Measurements from ENCODE around the gene GATAD2B. TPM values are rescaled to one million over a fixed set of nuclear protein-coding genes. Genes with fewer than 3 reads are reported as not detected.

GATAD2B gene
- polyA plus RNA-seq, 6 donors from 2014 or later, result 4.0 to 7.0 (median 5.1) TPM

GRCh38 chr1:153959454-153959853 is 36.7 kb upstream of the GATAD2B start:
- H3K4me3 Mint-ChIP-seq, result peak overlapping the region in 6 of 8 donors; percentile 5 to 98 (median 40)
- ATAC-seq (ENCODE audit: low read depth in 2 of 2) (no peak), DNase-seq (no peak)
- H3K9me3 Mint-ChIP-seq, result no peaks in the 10 kb centered on the region
- no peaks in the 10 kb centered on the region for H3K27me3 Mint-ChIP-seq
- peaks cover 0 to under 1% of the 10 kb centered on the region in 2 donors for H3K36me3 Mint-ChIP-seq
- peaks cover 51 to 78% (median 70%) of the 10 kb centered on the region in 3 donors for H3K4me1 Mint-ChIP-seq
- H3K27ac Mint-ChIP-seq, result peak overlapping the region in 3 of 6 donors; percentile 57 to 99 (median 94)

GRCh38 chr1:153958961-153959260 is 36.1 kb upstream of the GATAD2B start:
- Mint-ChIP-seq H3K27ac (peak overlapping the region in 5 of 6 donors; percentile 93 to 99 (median 97)), H3K36me3 (peaks cover 0 to 6% of the 10 kb centered on the region in 2 donors), H3K9me3 (no peaks in the 10 kb centered on the region), H3K4me1 (peaks cover 56 to 78% (median 70%) of the 10 kb centered on the region in 3 donors), H3K27me3 (no peaks in the 10 kb centered on the region), H3K4me3 (peak overlapping the region; percentile 85 to 100 (median 99))
- ATAC-seq (ENCODE audit: low read depth in 2 of 2) (no peak), DNase-seq (no peak)

GRCh38 chr1:153958111-153958960 is 35.6 kb upstream of the GATAD2B start, which contains the start of gene CRTC2:
Gene CRTC2, minus strand, starts transcription at chr1:153958612. Its CDS starts 115 bp downstream, at chr1:153958497.
- Mint-ChIP-seq H3K36me3 (peaks cover 0 to 7% of the 10 kb centered on the region in 2 donors), H3K27me3 (no peaks in the 10 kb centered on the region), H3K4me3 (peak within 1 kb of the TSS; percentile 85 to 100 (median 99)), H3K9me3 (no peaks in the 10 kb centered on the region), H3K27ac (peak within 1 kb of the TSS; percentile 93 to 99 (median 98)), H3K4me1 (peaks cover 53 to 77% (median 69%) of the 10 kb centered on the region in 3 donors)
- ATAC-seq (ENCODE audit: low read depth in 2 of 2), result peak; percentile 86 to 87
- peak; percentile 98 for DNase-seq

- Mint-ChIP-seq H3K4me1 (peaks cover 52 to 76% (median 68%) of the 10 kb centered on the region in 3 donors), H3K4me3 (peak overlapping the region; percentile 85 to 100 (median 99)), H3K36me3 (peaks cover 0 to 7% of the 10 kb centered on the region in 2 donors), H3K27me3 (no peaks in the 10 kb centered on the region), H3K9me3 (no peaks in the 10 kb centered on the region), H3K27ac (peak overlapping the region; percentile 93 to 99 (median 98))
- ATAC-seq (ENCODE audit: low read depth in 2 of 2) (peak; percentile 39 to 44), DNase-seq (peak; percentile 69)
Measured at GRCh38 chr1:153957744-153958110, 35.0 kb upstream of the GATAD2B start.

GRCh38 chr1:153956997-153957715 is 34.4 kb upstream of the GATAD2B start:
- peaks cover 0 to 11% of the 10 kb centered on the region in 2 donors for H3K36me3 Mint-ChIP-seq
- DNase-seq, result no peak
- peaks cover 50 to 70% (median 67%) of the 10 kb centered on the region in 3 donors for H3K4me1 Mint-ChIP-seq
- no peaks in the 10 kb centered on the region for H3K27me3 Mint-ChIP-seq
- peak overlapping the region; percentile 85 to 100 (median 99) for H3K4me3 Mint-ChIP-seq
- H3K27ac Mint-ChIP-seq, result peak overlapping the region; percentile 93 to 99 (median 98)
- ATAC-seq (ENCODE audit: low read depth in 2 of 2), result no peak
- no peaks in the 10 kb centered on the region for H3K9me3 Mint-ChIP-seq

GRCh38 chr1:153954826-153955225 is 32.1 kb upstream of the GATAD2B start:
- peaks cover 6 to 32% of the 10 kb centered on the region in 2 donors for H3K36me3 Mint-ChIP-seq
- no peak for ATAC-seq (ENCODE audit: low read depth in 2 of 2)
- peak overlapping the region in 2 of 8 donors; percentile 74 to 76 for H3K4me3 Mint-ChIP-seq
- H3K9me3 Mint-ChIP-seq, result no peaks in the 10 kb centered on the region
- no peak for DNase-seq
- H3K4me1 Mint-ChIP-seq, result peaks cover 57 to 73% (median 71%) of the 10 kb centered on the region in 3 donors
- no peaks in the 10 kb centered on the region for H3K27me3 Mint-ChIP-seq
- H3K27ac Mint-ChIP-seq, result peak overlapping the region in 1 of 6 donors; percentile 82

GRCh38 chr1:153953859-153954365 is 31.1 kb upstream of the GATAD2B start:
- Mint-ChIP-seq H3K36me3 (peaks cover 6 to 33% of the 10 kb centered on the region in 2 donors), H3K4me1 (peaks cover 60 to 71% (median 65%) of the 10 kb centered on the region in 3 donors), H3K4me3 (peak overlapping the region in 2 of 8 donors; percentile 24 to 76), H3K27me3 (no peaks in the 10 kb centered on the region), H3K27ac (peak overlapping the region in 4 of 6 donors; percentile 28 to 82 (median 64)), H3K9me3 (no peaks in the 10 kb centered on the region)
- ATAC-seq (ENCODE audit: low read depth in 2 of 2) (no peak), DNase-seq (no peak)

GRCh38 chr1:153951801-153952200 is 29.0 kb upstream of the GATAD2B start:
- no peaks in the 10 kb centered on the region for H3K27me3 Mint-ChIP-seq
- no peak for DNase-seq
- H3K36me3 Mint-ChIP-seq, result peaks cover 6 to 33% of the 10 kb centered on the region in 2 donors
- ATAC-seq (ENCODE audit: low read depth in 2 of 2), result no peak
- H3K9me3 Mint-ChIP-seq, result no peaks in the 10 kb centered on the region
- peaks cover 57 to 67% (median 63%) of the 10 kb centered on the region in 3 donors for H3K4me1 Mint-ChIP-seq
- H3K27ac Mint-ChIP-seq, result peak overlapping the region in 4 of 6 donors; percentile 22 to 86 (median 46)
- no peak overlapping the region for H3K4me3 Mint-ChIP-seq

GRCh38 chr1:153951183-153951582 is 28.4 kb upstream of the GATAD2B start:
- Mint-ChIP-seq H3K36me3 (peaks cover 6 to 33% of the 10 kb centered on the region in 2 donors), H3K4me1 (peaks cover 53 to 64% (median 59%) of the 10 kb centered on the region in 3 donors), H3K4me3 (no peak overlapping the region), H3K9me3 (no peaks in the 10 kb centered on the region), H3K27me3 (no peaks in the 10 kb centered on the region), H3K27ac (peak overlapping the region in 2 of 6 donors; percentile 70 to 82)
- no peak for DNase-seq
- no peak for ATAC-seq (ENCODE audit: low read depth in 2 of 2)

GRCh38 chr1:153946622-153947241 is 24.0 kb upstream of the GATAD2B start, which contains the start of gene DENND4B:
Gene DENND4B, minus strand, starts transcription at chr1:153946718. Its CDS starts 2,344 bp downstream, at chr1:153944374.
- DNase-seq, result peak; percentile 82
- Mint-ChIP-seq H3K4me1 (peaks cover 56 to 68% (median 64%) of the 10 kb centered on the region in 3 donors), H3K9me3 (peaks cover 0 to 2% (median 0%) of the 10 kb centered on the region in 7 donors), H3K27me3 (peaks cover 0 to 4% (median 0%) of the 10 kb centered on the region in 3 donors), H3K36me3 (peaks cover 6 to 18% of the 10 kb centered on the region in 2 donors), H3K27ac (peak within 1 kb of the TSS; percentile 98 to 100 (median 100)), H3K4me3 (peak within 1 kb of the TSS; percentile 85 to 99 (median 96))
- ATAC-seq (ENCODE audit: low read depth in 2 of 2), result peak; percentile 42

GRCh38 chr1:153945795-153946621 is 23.2 kb upstream of the GATAD2B start:
- Mint-ChIP-seq H3K9me3 (peaks cover 0 to 2% (median 0%) of the 10 kb centered on the region in 7 donors), H3K4me1 (peaks cover 54 to 65% (median 60%) of the 10 kb centered on the region in 3 donors), H3K27ac (peak overlapping the region; percentile 98 to 100 (median 100)), H3K27me3 (peaks cover 0 to 4% (median 0%) of the 10 kb centered on the region in 3 donors), H3K4me3 (peak overlapping the region; percentile 85 to 99 (median 96)), H3K36me3 (peaks cover 6 to 13% of the 10 kb centered on the region in 2 donors)
- ATAC-seq (ENCODE audit: low read depth in 2 of 2) (peak; percentile 76), DNase-seq (peak; percentile 99)

Measured in naive B cell (primary cell).